Measurements from ENCODE around the gene PDCD4. TPM values are rescaled to one million over a fixed set of nuclear protein-coding genes. Genes with fewer than 3 reads are reported as not detected.
A peak's percentile ranks its signal among the peaks of the same experiment; 100 is the strongest.

PDCD4 gene
- total RNA-seq, 1 donor = 52.9 TPM

- no peak overlapping the region for H3K4me3 ChIP-seq (ENCODE audit: low read depth, low read length)
- DNase-seq (ENCODE audit: low read depth) = no peak
- TF ChIP-seq, protein P1, sequence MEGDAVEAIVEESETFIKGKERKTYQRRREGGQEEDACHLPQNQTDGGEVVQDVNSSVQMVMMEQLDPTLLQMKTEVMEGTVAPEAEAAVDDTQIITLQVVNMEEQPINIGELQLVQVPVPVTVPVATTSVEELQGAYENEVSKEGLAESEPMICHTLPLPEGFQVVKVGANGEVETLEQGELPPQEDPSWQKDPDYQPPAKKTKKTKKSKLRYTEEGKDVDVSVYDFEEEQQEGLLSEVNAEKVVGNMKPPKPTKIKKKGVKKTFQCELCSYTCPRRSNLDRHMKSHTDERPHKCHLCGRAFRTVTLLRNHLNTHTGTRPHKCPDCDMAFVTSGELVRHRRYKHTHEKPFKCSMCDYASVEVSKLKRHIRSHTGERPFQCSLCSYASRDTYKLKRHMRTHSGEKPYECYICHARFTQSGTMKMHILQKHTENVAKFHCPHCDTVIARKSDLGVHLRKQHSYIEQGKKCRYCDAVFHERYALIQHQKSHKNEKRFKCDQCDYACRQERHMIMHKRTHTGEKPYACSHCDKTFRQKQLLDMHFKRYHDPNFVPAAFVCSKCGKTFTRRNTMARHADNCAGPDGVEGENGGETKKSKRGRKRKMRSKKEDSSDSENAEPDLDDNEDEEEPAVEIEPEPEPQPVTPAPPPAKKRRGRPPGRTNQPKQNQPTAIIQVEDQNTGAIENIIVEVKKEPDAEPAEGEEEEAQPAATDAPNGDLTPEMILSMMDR (IDR thresholded peaks at IDR 0.05; ENCODE audit: insufficient read depth, low read length) = no peak
Measured at GRCh38 chr10:110880012-110880411, 8.3 kb downstream of the PDCD4 start.

DNA sequence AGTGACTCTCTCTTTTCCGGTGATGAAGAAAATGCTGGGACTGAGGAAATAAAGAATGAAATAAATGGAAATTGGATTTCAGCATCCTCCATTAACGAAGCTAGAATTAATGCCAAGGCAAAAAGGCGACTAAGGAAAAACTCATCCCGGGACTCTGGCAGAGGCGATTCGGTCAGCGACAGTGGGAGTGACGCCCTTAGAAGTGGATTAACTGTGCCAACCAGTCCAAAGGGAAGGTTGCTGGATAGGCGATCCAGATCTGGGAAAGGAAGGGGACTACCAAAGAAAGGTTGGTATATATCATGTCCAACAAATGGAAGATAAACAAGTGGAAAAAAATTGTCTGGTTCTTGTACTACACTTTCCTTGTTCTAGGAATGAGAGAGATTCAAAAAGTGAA, 9.5 kb downstream of the PDCD4 start:
- TF ChIP-seq, protein P1 (IDR thresholded peaks at IDR 0.05; ENCODE audit: insufficient read depth, low read length) = no peak
- DNase-seq (ENCODE audit: low read depth) = no peak
- no peak overlapping the region for H3K4me3 ChIP-seq (ENCODE audit: low read depth, low read length)

DNA sequence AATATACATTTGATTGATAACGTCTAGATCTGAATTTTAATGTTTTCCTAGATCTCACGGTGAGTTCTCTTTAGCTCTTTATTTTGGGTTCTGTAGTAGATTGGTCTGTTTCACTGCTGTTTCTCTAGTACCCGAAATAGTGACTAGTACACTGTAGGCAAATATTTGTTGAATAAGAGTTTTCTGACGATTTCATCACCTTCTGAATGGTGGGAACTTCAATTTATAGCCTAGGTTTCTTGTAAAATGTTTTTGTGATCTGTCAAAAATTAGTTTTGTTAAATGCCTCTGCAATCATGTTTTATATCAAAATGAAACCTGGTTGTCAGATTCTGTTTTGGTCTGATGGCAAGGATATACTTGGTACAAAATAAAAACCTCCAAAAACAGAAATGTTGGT, 10.2 kb downstream of the PDCD4 start:
- peak; percentile 42 for DNase-seq (ENCODE audit: low read depth)
- TF ChIP-seq, protein P1 (IDR thresholded peaks at IDR 0.05; ENCODE audit: insufficient read depth, low read length) = no peak
- H3K4me3 ChIP-seq (ENCODE audit: low read depth, low read length) = no peak overlapping the region

DNA sequence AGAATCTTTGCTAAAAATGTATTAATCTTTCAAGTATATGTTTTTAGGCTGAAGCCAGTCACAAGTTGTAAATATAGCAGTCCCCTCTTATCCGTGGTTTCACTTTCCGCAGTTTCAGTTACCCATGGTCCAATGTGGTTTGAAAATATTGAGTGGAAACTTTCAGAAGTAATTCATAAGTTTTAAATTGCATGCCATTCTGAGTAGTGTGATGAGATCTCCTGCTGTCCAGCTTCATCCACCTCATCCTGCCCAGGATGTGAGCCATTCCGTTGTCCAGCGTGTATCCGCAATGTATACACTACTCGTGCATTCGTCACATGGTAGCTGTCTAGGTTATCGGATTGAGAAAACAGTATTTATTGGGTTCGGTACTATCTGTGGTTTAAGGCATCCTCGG, 12.2 kb downstream of the PDCD4 start:
- no peak overlapping the region for H3K4me3 ChIP-seq (ENCODE audit: low read depth, low read length)
- no peak for DNase-seq (ENCODE audit: low read depth)
- TF ChIP-seq, protein P1 (IDR thresholded peaks at IDR 0.05; ENCODE audit: insufficient read depth, low read length) = no peak

DNA sequence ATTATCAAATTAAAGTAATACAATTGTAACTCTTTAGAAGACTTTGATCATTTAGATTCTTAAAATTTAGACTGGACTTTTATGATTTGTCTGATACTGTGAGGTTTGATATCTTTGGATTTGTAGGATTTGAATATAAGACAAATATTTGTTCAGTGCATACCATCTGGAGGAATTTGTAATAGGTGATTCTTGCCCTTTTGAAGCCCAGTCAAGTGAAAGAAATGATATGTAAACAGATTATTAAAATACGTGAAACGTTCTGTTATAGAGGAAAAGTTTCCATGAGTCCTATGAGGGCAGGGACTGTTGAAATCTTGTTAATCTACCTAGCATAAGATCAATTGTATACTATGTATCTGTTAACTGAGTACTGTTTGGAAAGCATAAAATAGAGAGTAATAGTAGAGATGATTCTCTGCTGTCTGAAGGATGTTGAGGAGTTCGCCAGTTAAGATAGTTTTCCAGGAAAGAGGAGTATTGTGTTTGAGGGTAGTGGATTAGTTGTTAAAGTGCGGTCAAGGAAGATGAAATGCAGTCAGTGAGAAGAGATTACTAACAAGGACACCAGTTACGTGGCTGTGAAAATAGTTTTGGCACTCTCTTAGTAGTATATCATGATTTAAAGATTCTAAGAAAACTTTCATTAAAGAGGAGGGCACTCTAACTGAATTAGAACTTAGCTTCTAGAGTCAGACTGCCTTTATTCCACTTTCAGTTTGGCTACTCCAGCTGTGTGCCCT, 14.4 kb downstream of the PDCD4 start:
- TF ChIP-seq, protein P1 (IDR thresholded peaks at IDR 0.05; ENCODE audit: insufficient read depth, low read length) = no peak
- DNase-seq (ENCODE audit: low read depth) = no peak

DNA sequence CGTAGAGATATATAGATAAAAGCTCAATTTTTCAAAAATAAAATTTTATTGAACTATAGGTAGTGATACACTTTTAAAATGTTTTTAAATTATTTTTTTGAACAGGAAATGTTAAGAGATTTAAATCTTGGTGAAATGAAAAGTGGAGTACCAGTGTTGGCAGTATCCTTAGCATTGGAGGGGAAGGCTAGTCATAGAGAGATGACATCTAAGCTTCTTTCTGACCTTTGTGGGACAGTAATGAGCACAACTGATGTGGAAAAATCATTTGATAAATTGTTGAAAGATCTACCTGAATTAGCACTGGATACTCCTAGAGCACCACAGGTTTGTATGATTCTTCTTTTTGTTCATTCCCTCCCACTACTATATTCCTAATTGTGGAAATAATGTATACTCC, 15.8 kb downstream of the PDCD4 start:
- DNase-seq (ENCODE audit: low read depth) = no peak
- H3K4me3 ChIP-seq (ENCODE audit: low read depth, low read length) = no peak overlapping the region

More for the DNA sequence above, 14.4 kb downstream of the PDCD4 start:
- no peak overlapping the region for H3K4me3 ChIP-seq (ENCODE audit: low read depth, low read length)

More for the DNA sequence above, 15.8 kb downstream of the PDCD4 start:
- TF ChIP-seq, protein P1 (IDR thresholded peaks at IDR 0.05; ENCODE audit: insufficient read depth, low read length) = no peak

Data from fibroblast of the aortic adventitia (primary cell).